ENCODE data around the gene DDR1.
A peak's percentile ranks its signal among the peaks of the same experiment; 100 is the strongest.
"Not testable (repeated sequence)": the region's sequence is repeated elsewhere in the genome, so short reads cannot be mapped to it uniquely, and the experiment has no call there.

DDR1 gene

DNA sequence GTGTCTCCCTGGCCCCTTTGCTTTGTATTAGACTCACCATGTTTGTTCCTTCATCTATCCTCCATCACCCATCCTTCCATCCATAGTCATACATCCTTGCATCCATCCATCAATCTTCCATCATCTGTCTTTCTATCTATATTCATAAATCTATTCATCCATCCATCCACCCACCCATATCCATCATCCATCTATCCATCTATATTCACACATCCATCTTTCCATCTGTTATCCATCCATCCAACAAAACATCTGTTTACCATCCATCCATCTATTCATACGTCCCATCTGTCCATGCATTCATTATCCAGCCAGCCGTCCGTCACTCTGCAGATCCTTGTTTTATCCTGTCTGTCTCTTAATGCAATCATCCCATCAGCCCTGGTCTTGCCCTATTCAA is 10.6 kb downstream of the DDR1 start:
- no peak for FAIRE-seq

DNA sequence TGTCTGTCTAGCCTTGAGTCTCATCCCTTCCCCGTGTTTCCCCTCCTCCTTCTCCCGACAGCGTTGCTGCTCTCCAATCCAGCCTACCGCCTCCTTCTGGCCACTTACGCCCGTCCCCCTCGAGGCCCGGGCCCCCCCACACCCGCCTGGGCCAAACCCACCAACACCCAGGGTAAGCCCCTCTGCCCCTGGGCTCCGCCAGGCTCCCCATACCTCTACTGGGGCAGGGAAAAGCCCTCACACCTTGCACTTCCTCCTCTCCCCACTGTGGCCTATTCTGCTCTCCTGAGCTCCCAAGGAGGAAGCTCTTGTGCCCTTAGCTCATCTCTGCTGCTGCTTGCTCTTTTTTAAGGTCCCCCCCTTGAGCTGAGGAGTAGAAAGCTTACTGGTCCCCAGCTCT is 11.0 kb downstream of the DDR1 start:
- no peak for FAIRE-seq

DNA sequence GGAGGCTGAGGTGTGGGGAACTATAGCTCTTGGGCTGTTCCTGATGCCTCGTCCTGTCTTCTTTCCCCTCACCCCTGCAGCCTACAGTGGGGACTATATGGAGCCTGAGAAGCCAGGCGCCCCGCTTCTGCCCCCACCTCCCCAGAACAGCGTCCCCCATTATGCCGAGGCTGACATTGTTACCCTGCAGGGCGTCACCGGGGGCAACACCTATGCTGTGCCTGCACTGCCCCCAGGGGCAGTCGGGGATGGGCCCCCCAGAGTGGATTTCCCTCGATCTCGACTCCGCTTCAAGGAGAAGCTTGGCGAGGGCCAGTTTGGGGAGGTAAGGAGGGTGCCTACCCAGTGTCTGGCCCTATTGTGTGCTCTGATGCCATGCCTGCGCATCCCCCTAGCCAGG is 12.2 kb downstream of the DDR1 start:
- FAIRE-seq: no peak

DNA sequence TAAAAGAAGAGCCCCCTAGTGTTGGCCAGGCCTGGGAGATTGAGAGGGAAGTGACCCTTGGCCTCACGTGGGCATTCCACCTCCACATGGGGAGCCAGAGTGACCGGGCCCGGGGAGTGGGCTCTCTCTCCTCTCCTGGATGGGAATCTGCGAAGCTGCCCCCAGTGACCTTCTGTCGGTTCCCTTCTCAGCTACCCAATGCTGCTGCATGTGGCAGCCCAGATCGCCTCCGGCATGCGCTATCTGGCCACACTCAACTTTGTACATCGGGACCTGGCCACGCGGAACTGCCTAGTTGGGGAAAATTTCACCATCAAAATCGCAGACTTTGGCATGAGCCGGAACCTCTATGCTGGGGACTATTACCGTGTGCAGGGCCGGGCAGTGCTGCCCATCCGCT is 13.6 kb downstream of the DDR1 start:
- no peak for FAIRE-seq

DNA sequence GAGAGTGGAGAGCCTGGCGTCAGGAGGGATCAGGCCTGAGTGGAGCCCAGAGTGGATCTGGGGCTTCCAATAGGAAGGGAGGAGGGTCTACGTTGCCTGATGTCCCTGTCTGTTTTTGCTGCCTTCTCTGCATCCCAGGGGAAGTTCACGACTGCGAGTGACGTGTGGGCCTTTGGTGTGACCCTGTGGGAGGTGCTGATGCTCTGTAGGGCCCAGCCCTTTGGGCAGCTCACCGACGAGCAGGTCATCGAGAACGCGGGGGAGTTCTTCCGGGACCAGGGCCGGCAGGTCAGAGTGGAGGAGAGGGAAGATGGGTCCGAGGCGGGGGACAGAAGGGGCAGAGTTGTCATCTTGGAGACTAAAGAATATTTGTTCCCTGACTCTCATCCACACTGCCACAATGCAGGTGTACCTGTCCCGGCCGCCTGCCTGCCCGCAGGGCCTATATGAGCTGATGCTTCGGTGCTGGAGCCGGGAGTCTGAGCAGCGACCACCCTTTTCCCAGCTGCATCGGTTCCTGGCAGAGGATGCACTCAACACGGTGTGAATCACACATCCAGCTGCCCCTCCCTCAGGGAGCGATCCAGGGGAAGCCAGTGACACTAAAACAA is 14.5 kb downstream of the DDR1 start:
- no peak for FAIRE-seq

DNA sequence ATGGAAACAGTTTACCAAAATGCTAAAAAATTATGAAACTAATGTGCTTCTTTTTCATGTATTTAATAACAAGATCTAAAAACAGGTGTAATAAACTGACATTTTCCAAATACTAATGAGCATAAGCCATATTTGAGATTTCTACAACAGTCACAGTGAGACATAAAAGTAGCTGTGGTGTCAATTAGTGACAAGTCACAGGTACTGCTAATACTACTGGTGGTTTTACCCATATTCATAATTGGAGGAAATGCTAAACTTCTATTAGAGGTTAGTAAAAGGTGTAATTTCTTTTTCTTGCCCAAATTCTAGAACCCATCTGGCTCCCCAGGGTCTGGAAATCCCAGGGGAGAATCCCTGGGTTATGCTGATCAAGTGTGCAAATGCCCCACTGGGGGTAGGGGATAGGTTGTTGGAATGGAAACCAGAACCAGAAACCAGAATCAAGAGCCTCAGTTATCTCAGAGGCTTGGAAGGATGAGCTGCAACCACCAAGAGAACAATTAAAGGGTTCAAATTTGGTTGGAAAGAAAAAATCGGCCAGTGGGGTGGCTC is 16.6 kb downstream of the DDR1 start:
- FAIRE-seq: no peak

DNA sequence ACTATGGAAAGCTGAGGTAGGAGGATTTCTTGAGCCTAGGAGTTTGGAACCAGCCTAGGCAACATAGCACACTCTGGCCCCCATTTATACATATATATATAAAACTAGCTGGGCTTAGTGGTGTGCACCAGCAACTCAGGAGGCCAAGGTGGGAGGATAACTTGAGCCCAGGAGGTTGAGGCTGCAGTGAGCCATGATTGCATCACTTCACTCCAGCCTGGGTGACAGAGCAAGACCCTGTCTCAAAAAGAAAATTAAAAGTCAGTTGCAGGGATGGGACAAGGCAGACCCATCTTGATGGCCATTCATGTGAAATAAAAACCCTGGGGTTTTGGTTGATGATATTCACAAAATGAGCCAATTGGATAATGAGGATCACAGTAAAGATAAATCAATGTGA is 17.1 kb downstream of the DDR1 start:
- no peak for FAIRE-seq

DNA sequence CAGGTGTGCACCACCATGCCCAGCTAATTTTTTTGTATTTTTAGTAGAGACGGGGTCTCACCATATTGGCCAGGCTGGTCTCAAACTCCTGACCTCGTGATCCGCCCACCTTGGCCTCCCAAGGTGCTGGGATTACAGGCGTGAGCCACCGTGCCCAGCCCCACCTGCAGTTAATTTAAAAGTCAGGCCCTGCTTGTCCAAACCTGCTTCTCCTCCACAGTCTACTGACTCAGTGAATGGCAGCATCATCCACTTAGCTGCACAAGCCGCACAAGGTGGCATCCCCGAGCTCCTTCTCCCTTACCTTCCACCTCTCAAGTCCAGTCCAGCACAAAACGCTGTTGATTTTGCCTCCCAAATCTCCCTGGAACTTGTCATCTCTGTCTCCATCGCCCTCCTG is 17.9 kb downstream of the DDR1 start:
- not testable (repeated sequence) for FAIRE-seq

DNA sequence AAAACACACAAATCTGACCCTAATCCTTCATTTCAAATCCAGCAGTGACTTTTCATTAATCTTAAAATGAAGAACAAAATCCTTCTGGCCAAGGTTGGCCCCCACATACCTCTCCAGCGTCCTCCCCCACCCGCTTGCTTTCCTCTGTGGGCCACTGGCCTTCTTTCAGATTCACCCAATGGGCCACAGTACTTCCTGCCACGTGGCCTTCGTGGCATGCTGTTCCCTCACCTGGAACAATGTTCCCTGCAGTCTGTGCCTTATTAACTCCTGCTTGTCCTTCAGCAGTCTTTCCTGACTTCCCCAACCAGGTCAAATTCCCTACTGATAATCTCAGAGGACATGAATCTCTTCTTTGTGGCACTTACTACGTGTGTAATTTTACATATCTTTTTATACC is 18.4 kb downstream of the DDR1 start:
- FAIRE-seq: no peak

DNA sequence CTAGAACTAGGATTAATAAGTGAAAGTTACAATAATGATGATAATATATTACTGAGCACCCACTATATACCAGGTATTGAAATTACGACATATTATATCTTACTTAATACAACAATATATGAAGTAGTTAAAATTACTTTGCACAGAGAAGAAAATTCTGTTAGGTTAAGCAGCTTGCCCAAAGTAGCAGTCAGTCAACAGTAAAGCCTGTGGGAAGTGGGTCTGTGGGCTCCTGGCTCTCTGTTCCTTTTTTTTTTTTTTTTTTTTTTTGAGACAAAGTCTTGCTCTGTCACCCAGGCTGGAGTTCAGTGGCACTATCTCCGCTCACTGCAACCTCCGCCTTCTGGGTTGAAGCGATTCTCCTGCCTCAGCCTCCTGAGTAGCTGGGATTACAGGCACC is 18.9 kb downstream of the DDR1 start:
- no peak for FAIRE-seq

DNA sequence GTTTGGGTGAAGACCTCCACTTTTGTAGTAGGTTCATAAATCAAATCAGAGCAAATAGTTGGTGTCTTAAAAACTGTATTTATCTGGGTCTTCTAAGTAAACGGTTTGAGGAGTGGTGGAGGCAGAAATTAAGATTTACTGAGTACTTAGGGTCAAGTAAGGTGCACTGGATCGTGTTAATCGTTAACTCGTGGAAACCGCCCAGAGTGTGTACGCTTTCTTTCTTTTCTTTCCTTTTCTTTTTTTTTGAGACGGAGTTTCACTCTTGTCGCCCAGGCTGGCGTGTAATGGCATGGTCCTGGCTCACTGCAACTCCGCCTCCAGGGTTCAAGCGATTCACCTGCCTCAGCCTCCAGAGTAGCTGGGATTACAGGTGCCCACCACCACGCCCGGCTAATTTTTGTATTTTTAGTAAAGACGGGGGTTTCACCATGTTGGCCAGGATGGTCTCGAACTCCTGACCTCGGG is 23.0 kb downstream of the DDR1 start:
- not testable (repeated sequence) for FAIRE-seq

DNA sequence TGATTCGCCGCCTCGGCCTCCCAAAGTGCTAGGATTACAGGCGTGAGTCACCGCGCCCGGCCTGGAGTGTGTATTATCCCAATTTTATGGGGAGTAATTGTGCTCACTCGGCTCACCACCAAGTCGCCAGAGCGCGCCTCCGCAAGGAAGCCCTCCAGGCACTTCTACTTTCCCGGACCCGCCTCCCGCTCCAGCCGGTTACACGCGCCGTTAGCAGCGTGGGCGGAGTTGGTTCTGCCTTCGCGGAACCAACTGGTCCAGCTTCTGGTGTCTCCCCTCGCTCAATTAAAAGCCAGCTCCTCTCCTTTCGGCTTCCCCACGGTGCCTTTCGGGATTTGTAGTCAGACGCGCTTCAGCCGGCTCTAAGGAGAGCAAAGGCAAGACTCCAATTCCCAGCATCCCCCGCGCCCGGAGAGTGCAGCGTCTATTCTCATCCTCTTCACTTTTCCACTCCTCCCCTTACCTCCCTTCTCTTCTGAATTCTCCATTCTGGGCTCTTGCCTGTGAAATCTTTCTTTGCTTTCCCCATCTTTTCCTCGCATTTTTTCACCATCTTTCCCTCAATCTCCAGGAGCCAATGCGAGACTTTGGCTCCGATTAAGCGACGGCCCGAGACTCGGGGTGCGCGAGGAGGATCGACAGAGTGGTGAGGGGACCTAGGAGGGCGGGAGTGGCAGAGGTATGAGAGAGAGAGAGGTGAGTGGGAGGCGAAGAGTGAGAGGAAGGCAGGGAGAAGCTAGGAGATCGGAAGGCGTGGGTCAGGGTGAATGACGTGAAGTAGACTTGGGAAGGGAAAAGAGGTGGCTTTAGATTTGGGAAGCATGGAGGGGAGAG is 23.7 kb downstream of the DDR1 start, which contains the start of gene GTF2H4:
GTF2H4 (plus strand) TSS at position 450 of the 834 bp plus-strand sequence.
- peak; percentile 94 for FAIRE-seq

DNA sequence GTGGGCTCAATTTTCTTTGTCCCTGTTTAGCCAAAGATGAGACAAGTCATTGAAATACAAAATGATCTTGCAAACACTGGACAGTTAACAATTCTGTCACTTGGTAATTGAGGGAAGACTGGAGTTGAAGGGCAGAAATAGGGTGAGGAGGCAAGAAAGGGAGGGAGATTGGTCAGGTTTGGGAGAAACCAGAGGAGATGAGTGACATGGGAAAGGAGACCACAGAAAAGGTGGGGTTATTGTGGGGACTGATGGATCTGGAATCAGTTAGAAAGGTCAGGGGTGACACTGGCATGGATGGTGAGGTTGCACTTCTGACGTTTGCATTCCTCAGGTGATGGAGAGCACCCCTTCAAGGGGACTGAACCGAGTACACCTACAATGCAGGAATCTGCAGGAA is 24.4 kb downstream of the DDR1 start:
- FAIRE-seq: no peak

DNA sequence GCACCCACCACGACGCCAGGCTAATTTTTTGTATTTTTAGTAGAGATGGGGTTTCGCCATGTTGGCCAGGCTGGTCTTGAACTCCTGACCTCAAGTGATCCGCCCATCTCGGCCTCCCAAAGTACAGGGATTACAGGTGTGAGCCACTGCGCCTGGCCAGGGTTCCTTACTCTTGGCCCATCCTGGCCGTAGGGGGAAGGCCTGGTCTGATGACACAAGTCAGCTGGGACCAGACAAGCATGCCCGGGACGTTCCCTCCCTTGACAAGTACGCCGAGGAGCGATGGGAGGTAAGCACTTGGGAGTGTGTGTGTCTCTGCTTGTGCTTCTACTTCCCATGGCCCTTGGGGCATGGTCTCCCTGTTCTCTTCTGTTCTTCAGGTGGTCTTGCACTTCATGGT is 26.2 kb downstream of the DDR1 start:
- not testable (repeated sequence) for FAIRE-seq

DNA sequence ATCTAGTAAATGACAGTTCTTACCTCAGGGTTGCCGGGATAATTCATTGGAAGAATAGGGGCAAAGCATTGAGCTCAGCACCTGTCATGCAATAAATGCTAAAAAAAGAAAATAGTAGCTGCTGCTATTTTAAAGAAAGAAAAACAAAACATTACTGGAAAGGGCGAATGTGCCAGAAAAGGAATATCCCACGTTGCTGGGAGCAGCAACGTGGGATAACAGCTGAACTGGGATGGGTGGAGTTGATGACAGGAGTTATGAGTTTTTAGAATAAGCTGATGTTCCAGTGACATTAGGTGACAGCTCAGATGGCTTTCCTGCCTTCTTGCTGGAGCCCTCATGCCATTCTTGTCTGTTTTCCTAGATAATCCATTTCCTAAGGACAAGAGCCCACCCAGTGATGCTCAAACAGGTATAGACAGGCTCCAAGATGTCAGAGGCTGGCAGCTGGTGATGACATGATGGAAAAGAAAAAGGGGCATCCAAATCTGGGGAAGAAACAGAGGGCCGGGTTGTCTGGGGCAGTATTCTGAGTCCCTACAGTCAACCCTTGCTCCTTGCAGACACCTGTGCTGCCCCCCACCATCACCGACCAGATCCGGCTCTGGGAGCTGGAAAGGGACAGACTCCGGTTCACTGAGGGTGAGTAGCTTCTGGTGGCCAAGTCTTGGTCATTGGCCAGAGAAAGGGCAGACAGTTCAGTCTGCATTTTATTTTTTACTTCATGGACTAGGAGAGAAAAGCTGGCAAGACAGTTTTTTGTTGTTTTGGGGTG is 28.6 kb downstream of the DDR1 start:
- no peak for FAIRE-seq

DNA sequence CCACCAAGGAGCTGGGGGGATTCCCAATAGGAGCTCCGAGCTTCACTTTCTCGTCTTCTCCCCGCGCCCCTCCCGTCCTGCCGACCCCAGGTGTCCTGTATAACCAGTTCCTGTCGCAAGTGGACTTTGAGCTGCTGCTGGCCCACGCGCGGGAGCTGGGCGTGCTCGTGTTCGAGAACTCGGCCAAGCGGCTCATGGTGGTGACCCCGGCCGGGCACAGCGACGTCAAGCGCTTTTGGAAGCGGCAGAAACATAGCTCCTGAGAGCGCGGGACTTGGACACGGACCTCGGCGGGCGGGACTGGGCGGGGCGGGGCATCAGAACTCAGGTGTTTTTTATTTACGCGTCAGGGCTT is 29.4 kb downstream of the DDR1 start:
- no peak for FAIRE-seq

DNA sequence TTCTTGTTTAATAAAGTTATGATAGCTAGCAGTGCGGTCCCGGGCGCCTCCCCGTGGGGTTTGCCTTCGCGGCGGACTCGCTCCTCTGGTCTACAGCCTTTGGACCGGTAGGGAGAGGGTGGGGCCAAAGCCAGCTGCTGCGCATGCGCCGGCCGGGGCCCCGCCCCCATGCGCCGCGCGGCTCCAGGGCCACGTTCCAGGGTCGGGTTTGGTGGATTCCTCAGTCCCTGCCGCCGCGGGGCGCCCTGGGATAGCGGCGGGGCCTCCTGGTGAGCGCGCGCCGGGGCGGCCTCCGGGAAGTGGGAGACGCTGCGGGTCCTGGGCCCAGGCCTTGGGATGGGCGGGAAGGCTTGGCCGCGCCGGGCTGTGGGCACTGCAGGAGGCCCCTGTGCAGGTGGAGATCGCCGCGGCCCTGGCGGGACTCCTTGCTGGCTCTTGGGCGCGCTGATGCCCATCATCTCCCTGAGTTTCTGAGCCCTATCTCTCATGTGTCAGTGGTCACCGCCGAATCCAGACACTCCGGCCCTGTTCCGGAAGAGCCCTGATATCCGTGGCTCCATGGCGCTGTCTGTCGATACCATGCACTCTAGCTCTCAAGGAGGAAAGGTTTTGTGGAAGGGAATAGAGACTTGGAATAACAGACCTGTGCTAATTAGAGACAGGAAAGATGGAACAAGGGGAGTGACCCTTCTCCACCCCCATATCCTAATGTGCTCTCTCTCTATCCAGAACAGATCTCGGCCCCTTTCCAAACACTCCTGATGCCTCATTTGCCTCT is 29.9 kb downstream of the DDR1 start, which contains the start of gene VARS2:
VARS2 (plus strand) TSS at position 163 of the 778 bp plus-strand sequence; CDS start at position 762, 599 bp downstream.
- no peak for FAIRE-seq

DNA sequence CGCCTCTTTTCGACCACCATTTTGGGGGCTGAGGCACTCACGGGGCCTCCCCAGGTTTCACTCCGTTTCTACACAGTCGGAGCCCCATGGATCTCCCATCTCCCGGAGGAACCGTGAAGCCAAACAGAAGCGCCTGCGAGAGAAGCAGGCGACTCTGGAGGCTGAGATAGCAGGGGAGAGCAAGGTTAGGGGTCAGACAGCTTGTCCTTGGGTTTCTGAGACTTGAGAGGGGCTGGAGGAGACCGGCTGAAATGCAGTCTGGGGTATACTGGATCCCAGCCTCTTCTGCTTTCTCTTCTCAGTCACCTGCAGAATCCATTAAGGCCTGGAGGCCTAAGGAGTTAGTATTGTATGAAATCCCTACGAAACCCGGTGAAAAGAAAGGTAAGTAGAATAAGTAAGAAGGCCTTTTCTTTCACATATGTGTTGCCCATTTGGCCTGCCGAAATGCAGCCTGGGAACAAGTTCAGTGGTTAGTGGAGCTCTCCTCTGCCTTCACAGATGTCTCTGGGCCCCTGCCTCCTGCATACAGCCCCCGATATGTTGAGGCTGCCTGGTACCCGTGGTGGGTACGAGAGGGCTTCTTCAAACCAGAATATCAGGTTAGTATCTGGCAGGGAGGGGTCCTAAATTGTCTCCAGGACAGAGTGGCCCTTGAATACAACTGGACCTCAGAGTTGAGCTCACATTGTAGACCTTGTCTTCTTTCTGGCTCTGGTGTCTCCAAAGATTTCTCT is 30.7 kb downstream of the DDR1 start:
- FAIRE-seq: no peak

DNA sequence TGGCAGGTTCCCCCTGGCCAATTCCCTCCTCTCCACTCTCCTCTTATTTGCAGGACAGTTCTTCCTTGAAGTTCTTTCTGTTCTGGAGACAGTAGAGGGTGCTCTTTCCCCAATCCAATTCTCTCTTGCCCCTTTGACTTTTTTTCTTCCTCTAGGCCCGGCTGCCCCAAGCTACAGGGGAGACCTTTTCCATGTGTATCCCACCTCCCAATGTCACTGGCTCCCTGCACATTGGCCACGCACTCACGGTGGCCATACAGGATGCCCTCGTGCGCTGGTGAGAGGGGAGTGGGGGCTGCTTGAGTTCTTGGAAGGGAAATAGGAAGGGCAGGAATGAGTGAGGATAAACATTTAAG is 31.2 kb downstream of the DDR1 start:
- FAIRE-seq: no peak

DNA sequence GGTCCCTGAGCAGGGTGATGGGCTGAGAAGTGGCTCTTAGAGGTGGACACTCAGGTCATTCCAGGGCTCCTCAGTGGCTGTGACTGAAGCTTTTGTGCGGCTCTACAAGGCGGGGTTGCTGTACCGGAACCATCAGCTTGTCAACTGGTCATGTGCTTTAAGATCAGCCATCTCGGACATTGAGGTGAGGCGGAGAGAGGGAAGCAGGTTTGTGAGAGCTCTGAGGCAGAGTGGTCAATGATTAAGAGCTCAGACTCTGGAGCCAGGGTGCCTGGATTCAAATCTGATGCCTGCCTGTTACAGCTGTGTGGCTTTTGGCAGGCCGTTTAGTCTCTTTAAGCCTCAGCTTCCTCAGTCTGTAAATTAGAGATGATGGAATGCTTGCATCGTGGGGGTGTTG is 32.7 kb downstream of the DDR1 start:
- FAIRE-seq: no peak

DNA sequence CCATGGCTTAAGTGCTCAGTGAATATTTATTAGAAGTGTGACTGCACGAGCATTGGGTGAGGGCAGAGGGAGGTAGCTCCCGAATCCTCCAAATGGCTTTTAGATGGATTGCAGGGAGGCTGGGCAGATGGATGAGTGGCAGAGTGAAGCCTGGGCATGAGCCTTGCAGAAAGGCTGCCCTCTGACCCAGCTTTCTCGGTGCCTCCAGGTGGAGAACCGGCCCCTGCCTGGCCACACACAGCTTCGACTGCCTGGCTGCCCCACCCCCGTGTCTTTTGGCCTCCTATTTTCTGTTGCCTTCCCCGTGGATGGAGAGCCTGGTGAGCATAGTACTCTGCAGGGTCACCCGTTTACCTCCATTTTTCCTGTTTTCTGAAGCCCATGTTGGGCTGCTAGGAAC is 33.2 kb downstream of the DDR1 start:
- no peak for FAIRE-seq

DNA sequence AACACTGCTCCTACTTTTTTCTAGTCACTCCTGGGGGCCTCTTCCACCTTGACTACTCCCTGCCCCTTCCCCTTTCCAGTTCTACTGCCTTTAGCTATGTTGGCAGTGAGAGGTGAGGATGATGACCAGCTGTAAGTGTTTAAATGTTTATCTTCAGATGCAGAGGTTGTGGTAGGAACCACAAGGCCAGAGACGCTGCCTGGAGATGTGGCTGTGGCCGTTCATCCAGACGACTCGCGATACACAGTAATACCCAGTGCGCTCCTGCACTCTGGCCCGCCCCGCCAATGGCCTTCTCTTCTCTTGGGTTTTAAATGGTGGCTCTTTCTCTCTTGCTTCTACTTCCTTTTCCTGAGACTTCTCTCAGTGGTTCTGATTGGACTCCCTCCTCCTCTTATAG is 34.4 kb downstream of the DDR1 start:
- FAIRE-seq: no peak
